K562 (cell line): ENCODE measurements around the gene SEC11A. TPM values are rescaled to one million over a fixed set of nuclear protein-coding genes. Genes with fewer than 3 reads are reported as not detected.

Source experiments
- ATAC-seq: fragments of 200-7000 bp; cut with Tn5 transposase; 3 replicates; pipeline ENCODE4 v1.9.1; 2020; ENCODE audit warnings: moderate library complexity
- BruUV-seq: library from RNA; stranded (reverse); fragments of 400-500 nt; replicated peaks from 2 replicates; lab custom pipeline; 2021; lab: Mats Ljungman, UMichigan
- CTCF ChIA-PET: fragments of 300-600 bp; formaldehyde crosslinking; extraction: SDS; loops from one replicate; lab custom pipeline; 2021; ENCODE audit warnings: low intra/inter-chr PET ratio; lab: Yijun Ruan, JAX
- POLR2A ChIA-PET: fragments of 300-600, 350-650 bp; sonication (Branson Sonifier 250); formaldehyde crosslinking; extraction: SDS; loops from one replicate; lab custom pipeline; 2021; ENCODE audit warnings: antibody characterized with exemption, inconsistent platforms; lab: Yijun Ruan, JAX
- DNase-seq, 4 experiments: peaks; one replicate each; pipeline versions ENCODE4 v3.0.0 to v3.0.0-alpha.2; 2011 to 2018; ENCODE audit warnings: low spot score in 3 of 4, mixed read lengths in 3 of 4; ENCODE audit errors: extremely low read depth in 1 of 4
- FAIRE-seq: peaks from 2 replicates; lab custom pipeline; 2011; peaks lifted over from hg19 to GRCh38; lab: Jason Lieb, UNC
- H2AFZ ChIP-seq: 2 replicates; pipeline ENCODE4 v1.6.0; 2011; ENCODE audit warnings: low read depth, low read length, control low read depth, inconsistent platforms
- H3K27ac ChIP-seq: fragments of 200-600 bp; 3 replicates; pipeline ENCODE4 v1.8.0; 2011; ENCODE audit warnings: low read depth, mild to moderate bottlenecking, control low read depth, inconsistent platforms, low read length, moderate library complexity, mixed read lengths; ENCODE audit errors: extremely low read depth
- H3K27me3 ChIP-seq, 2 experiments: fragments of 300-600 bp in 1 of 2; 2 replicates in 1 of 2; 3 replicates in 1 of 2; pipeline versions ENCODE4 v1.6.0 to v1.8.0; 2011; ENCODE audit warnings: inconsistent platforms in 2 of 2, low read length in 2 of 2, mild to moderate bottlenecking in 1 of 2, mixed read lengths in 1 of 2, moderate library complexity in 1 of 2; ENCODE audit not compliant: control insufficient read depth in 2 of 2, insufficient read depth in 2 of 2
- H3K36me3 ChIP-seq: fragments of 300-600 bp; 3 replicates; pipeline ENCODE4 v1.8.0; 2011; ENCODE audit warnings: mild to moderate bottlenecking, low read length, inconsistent platforms; ENCODE audit not compliant: control insufficient read depth, insufficient read depth
- H3K4me1 ChIP-seq, 2 experiments: fragments of 200-600 bp in 1 of 2; replicated peaks in 1 of 2; 2 replicates in 1 of 2; 3 replicates in 1 of 2; pipeline versions ENCODE4 v1.5.1 to v1.8.0; 2011; ENCODE audit warnings: inconsistent platforms in 2 of 2, low read length in 2 of 2, mild to moderate bottlenecking in 1 of 2, mixed read lengths in 1 of 2, moderate library complexity in 1 of 2; ENCODE audit not compliant: control insufficient read depth in 2 of 2, insufficient read depth in 2 of 2
- H3K4me2 ChIP-seq: 2 replicates; pipeline ENCODE4 v1.6.1; 2011; ENCODE audit warnings: low read length, control low read depth, inconsistent platforms, mixed read lengths; ENCODE audit not compliant: insufficient read depth
- H3K4me3 ChIP-seq: fragments of 200-600 bp; sonication (generic), shearing (Covaris generic); 2 replicates; pipeline ENCODE4 v1.5.1; 2016; ENCODE audit warnings: control low read depth, inconsistent platforms
- H3K79me2 ChIP-seq: fragments of 200-600 bp; 3 replicates; pipeline ENCODE4 v1.8.0; 2011; ENCODE audit warnings: low read length, inconsistent platforms; ENCODE audit not compliant: control insufficient read depth, insufficient read depth
- H3K9ac ChIP-seq, 2 experiments: 2 replicates each; pipeline versions ENCODE4 v1.6.0 to v1.6.1; 2011; ENCODE audit warnings: low read depth in 2 of 2, low read length in 2 of 2, control low read depth in 1 of 2, inconsistent platforms in 1 of 2, mild to moderate bottlenecking in 1 of 2, mixed read lengths in 1 of 2; ENCODE audit not compliant: insufficient read depth in 1 of 2
- H3K9me1 ChIP-seq: one replicate; pipeline ENCODE4 v1.6.0; 2011; ENCODE audit warnings: inconsistent platforms, mild to moderate bottlenecking, low read length, moderate library complexity; ENCODE audit not compliant: control insufficient read depth, insufficient read depth
- H3K9me3 ChIP-seq: replicated peaks from 2 replicates; pipeline ENCODE4 v1.5.1; 2011; ENCODE audit warnings: low read depth, low read length, inconsistent platforms; ENCODE audit not compliant: control insufficient read depth, insufficient read depth
- H4K20me1 ChIP-seq: replicated peaks from 2 replicates; pipeline ENCODE4 v1.6.1; 2011; ENCODE audit warnings: low read length, inconsistent platforms, mixed read lengths; ENCODE audit not compliant: control insufficient read depth, insufficient read depth
- CEBPG ChIP-seq, 3 experiments: fragments of 200-800 bp in 1 of 3; sonication (Bioruptor generic) in 1 of 3; sonication (generic) in 1 of 3; formaldehyde crosslinking in 1 of 3; IDR thresholded peaks in 2 of 3; conservative IDR thresholded peaks in 1 of 3; 2 replicates each; pipeline versions ENCODE4 v1.6.1 to v1.8.0; 2016 to 2022; ENCODE audit warnings: missing compliant biosample characterization in 2 of 3, missing genetic modification characterization in 2 of 3, mild to moderate bottlenecking in 1 of 3, missing genetic modification reagents in 1 of 3
- CHCHD3 ChIP-seq: fragments of 250-450 bp; sonication (Bioruptor Pico); IDR thresholded peaks from 2 replicates; pipeline ENCODE4 v2.1.2; 2022; ENCODE audit warnings: mild to moderate bottlenecking
- DLX4 ChIP-seq: fragments of 250-450 bp; sonication (Bioruptor Pico); IDR thresholded peaks from 2 replicates; pipeline ENCODE4 v1.6.1; 2021; ENCODE audit warnings: mild to moderate bottlenecking
- HEY1 ChIP-seq: fragments of 250-450 bp; sonication (Bioruptor Pico); IDR thresholded peaks from 2 replicates; pipeline ENCODE4 v1.5.0; 2020; ENCODE audit warnings: mild to moderate bottlenecking, moderate library complexity, borderline replicate concordance
- KDM2B ChIP-seq: fragments of 250-450 bp; sonication (Bioruptor Pico); IDR thresholded peaks from 2 replicates; pipeline ENCODE4 v1.8.0; 2021; ENCODE audit warnings: mild to moderate bottlenecking, moderate library complexity
- PRPF4 ChIP-seq: fragments of 200-400 bp; formaldehyde crosslinking; IDR thresholded peaks from one replicate; pipeline ENCODE4 v1.6.1; 2017; ENCODE audit warnings: low read length, low read depth, mild to moderate bottlenecking; ENCODE audit not compliant: insufficient read depth, poor library complexity, severe bottlenecking
- TAF1 ChIP-seq: IDR thresholded peaks from 2 replicates; pipeline ENCODE4 v1.6.1; 2011; ENCODE audit warnings: mild to moderate bottlenecking, low read length, moderate library complexity; ENCODE audit not compliant: insufficient read depth, control insufficient read depth, severe bottlenecking; ENCODE audit errors: extremely low read depth
- ZNF121 ChIP-seq: sonication (generic); formaldehyde crosslinking; conservative IDR thresholded peaks from 2 replicates; pipeline ENCODE4 v1.8.0; 2022; ENCODE audit warnings: missing genetic modification reagents
- ZNF146 ChIP-seq: IDR thresholded peaks from one replicate; pipeline ENCODE4 v1.6.1; 2018; ENCODE audit warnings: missing compliant biosample characterization; ENCODE audit not compliant: unreplicated experiment
- ZNF655 ChIP-seq: fragments of 250-450 bp; sonication (Bioruptor Pico); IDR thresholded peaks from 2 replicates; pipeline ENCODE4 v1.5.0; 2021
- WGBS: fragments of 100-300 bp; shearing (Covaris generic); methylation state at CpG from one replicate; pipeline ENCODE4 v1.1.6; 2016; ENCODE audit warnings: low coverage, mixed read lengths; ENCODE audit not compliant: insufficient coverage; ENCODE audit errors: missing lambda C conversion rate; 5-methylcytosine and 5-hydroxymethylcytosine counted together
- in situ Hi-C: fragments of 300-500 bp; cut with MboI; formaldehyde crosslinking; loops from 4 replicates; pipeline ENCODE4 v1.15.0; 2018; ENCODE audit warnings: inconsistent platforms, mixed read lengths
- intact Hi-C: fragments of 100-400 bp; cut with micrococcal nuclease; formaldehyde crosslinking; loops from 2 replicates; pipeline ENCODE4 v1.14.2; 2022
- polyA plus RNA-seq, 8 experiments: library from polyadenylated mRNA; depleted of rRNA in 4 of 8; stranded (reverse) in 5 of 8; unstranded in 3 of 8; fragments of >200 nt; fragmentation: Nextera tagmentation in 2 of 8; fragmentation: Illumina TruSeq in 1 of 8; extraction: Ambion mirVana in 2 of 8; extraction: Trizol in 1 of 8; gene quantifications; 2 replicates each; pipeline versions ENCODE4 v1.2.1 to v1.2.3, GENCODE V29; 2011 to 2014; ENCODE audit warnings: inconsistent platforms in 1 of 8, missing spikeins in 1 of 8
- total RNA-seq, 7 experiments: library from RNA; depleted of rRNA in 6 of 7; stranded (reverse); fragments of >200 nt in 6 of 7; fragmentation: Illumina TruSeq in 2 of 7; extraction: Trizol in 2 of 7; gene quantifications; 2 replicates each; pipeline versions ENCODE4 v1.2.1 to v1.2.3, GENCODE V29; 2011 to 2021; ENCODE audit warnings: low replicate concordance in 1 of 7

The SEC11A gene
- total and polyA plus RNA-seq, 9 of the 15 experiments (the other 6 are each of a cell fraction or from before 2014, with no cell fraction given), result 175 to 310 (median 229) TPM

DNA sequence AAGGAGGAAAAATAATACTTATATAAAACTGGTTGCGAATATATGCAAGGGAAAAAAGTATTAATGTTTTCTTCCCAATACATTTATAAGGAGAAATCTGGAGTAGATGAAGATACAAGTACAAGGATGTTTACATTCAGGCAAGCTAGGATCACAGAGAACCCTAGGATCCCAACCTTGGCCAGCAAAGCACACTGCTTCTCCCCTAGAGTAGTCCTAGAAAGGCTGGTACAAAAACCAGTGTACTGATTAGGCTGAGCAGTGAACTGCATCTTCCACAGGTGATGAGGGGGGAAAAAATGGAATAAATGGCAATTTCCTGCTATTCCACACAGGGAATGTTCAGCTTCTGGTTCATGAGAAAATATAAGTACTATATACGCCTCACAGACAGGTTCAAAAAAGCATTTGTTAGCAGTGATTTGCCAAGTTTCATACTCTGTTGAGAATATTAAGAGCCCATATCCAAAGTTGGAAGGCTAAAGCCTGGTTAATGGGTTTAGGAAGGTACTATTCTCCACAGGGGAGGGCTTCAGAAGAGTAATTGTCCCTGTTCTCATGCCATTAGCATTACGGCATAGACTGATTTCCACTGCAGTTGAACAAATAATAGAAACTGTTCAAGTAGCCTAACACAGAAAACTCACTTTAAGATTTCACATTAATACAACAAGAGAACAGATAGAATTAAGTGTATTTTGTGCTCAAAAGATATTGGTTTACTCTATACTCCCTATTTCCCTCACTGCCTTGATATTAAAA lies 47.5 kb downstream of the SEC11A start:
- in situ Hi-C loops (no loop called here), intact Hi-C loops (no loop called here)
- H3K79me2 ChIP-seq, result no peaks in the 10 kb centered on the region
- no peak overlapping the region for H3K4me3 ChIP-seq
- H2AFZ ChIP-seq, result no peak overlapping the region
- FAIRE-seq (no peak), DNase-seq (no peak), ATAC-seq (no peak)
- BruUV-seq, result no TSS peak
- H3K9me3 ChIP-seq, result no peaks in the 10 kb centered on the region
- no peak overlapping the region for H3K27ac ChIP-seq
- H3K4me2 ChIP-seq, result no peak overlapping the region
- no peaks in the 10 kb centered on the region for H3K9me1 ChIP-seq
- ChIA-PET POLR2A (interaction anchor here (0.6 kb wide), 1 partner anchor 83 kb away, joined by 3 read pairs; no protein-coding TSS in a partner anchor), CTCF (no interaction called here)
- WGBS, result 96% methylated on average over 3 of the region's 3 CpGs
- H3K27me3 ChIP-seq, result no peaks in the 10 kb centered on the region
- no peaks in the 10 kb centered on the region for H4K20me1 ChIP-seq
- H3K36me3 ChIP-seq, result peaks cover 70% of the 10 kb centered on the region
- TF ChIP-seq ZNF655, result no peak
- H3K4me1 ChIP-seq, result no peaks in the 10 kb centered on the region
- no peak overlapping the region for H3K9ac ChIP-seq

DNA sequence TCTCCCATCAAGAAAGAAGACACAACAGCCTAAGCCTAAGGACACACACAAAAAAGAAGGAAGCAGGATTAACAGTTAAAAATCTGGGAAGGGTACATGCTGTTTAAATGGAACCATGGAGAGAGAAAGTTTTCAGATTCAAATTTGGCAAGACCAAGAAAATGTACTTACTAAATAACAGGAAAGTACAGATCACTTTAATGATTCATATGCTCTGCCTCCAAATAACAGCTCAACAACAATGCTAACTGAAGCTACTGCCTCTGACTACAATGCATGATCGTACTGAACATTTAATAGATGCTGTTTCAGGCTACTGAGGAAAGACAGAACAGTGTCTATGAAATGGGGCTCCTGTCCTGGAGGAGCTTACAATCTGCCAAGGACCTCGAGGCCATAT lies 49.6 kb downstream of the SEC11A start:
- intact Hi-C loops, result no loop called here
- Histone ChIP-seq H3K4me1 (no peaks in the 10 kb centered on the region), H3K9me3 (no peaks in the 10 kb centered on the region), H3K9ac (no peak overlapping the region), H3K4me3 (no peak overlapping the region), H4K20me1 (no peaks in the 10 kb centered on the region), H3K36me3 (peaks cover 67% of the 10 kb centered on the region), H3K27ac (no peak overlapping the region), H3K27me3 (no peaks in the 10 kb centered on the region), H2AFZ (no peak overlapping the region), H3K9me1 (no peaks in the 10 kb centered on the region), H3K79me2 (no peaks in the 10 kb centered on the region), H3K4me2 (no peak overlapping the region)
- FAIRE-seq (no peak), ATAC-seq (no peak), DNase-seq (no peak)
- BruUV-seq, result no TSS peak
- ChIA-PET POLR2A (interaction anchor here (1.1 kb wide), 1 partner anchor 13 kb away, joined by 3 read pairs; no protein-coding TSS in a partner anchor), CTCF (no interaction called here)
- 82% methylated on average over 2 of the region's 2 CpGs for WGBS
- in situ Hi-C loops, result no loop called here
- TF ChIP-seq PRPF4 (no peak), TAF1 (no peak), ZNF121 (CRISPR knock-in tag) (no peak), DLX4 (no peak), KDM2B (CRISPR knock-in tag) (no peak), ZNF146 (CRISPR knock-in tag) (no peak), HEY1 (CRISPR knock-in tag) (no peak), CHCHD3 (no peak), CEBPG (CRISPR knock-in tag; IDR thresholded peaks at IDR 0.05) (no peak), CEBPG (tag; conservative IDR thresholded peaks at IDR 0.05 in 1 of 2, IDR thresholded peaks at IDR 0.05 in 1 of 2) (no peak)
